HG03571 (cell line): ENCODE results near the gene GLS.

ENCODE experiments used
- ATAC-seq: cut with Tn5 transposase; IDR thresholded peaks from one replicate; pipeline ENCODE4 v1.9.1; 2021; ENCODE audit not compliant: unreplicated experiment

GLS gene

GRCh38 chr2:190968522-190968921 is 87.9 kb downstream of the GLS start:
- ATAC-seq: no peak

- ATAC-seq: no peak
Observed at GRCh38 chr2:190970160-190970559, 89.5 kb downstream of the GLS start.

GRCh38 chr2:190970873-190971506 is 90.4 kb downstream of the GLS start:
- ATAC-seq: no peak

GRCh38 chr2:190972213-190972612 is 91.6 kb downstream of the GLS start:
- no peak for ATAC-seq

GRCh38 chr2:190972846-190973245 is 92.2 kb downstream of the GLS start:
- no peak for ATAC-seq

- no peak for ATAC-seq
Observed at GRCh38 chr2:190973262-190973661, 92.6 kb downstream of the GLS start.

- ATAC-seq: no peak
Observed at GRCh38 chr2:190973726-190974628, 93.4 kb downstream of the GLS start.

- ATAC-seq: no peak
Observed at GRCh38 chr2:190974629-190975361, 94.2 kb downstream of the GLS start.

- no peak for ATAC-seq
Observed at GRCh38 chr2:190976521-190976920, 95.9 kb downstream of the GLS start.

GRCh38 chr2:190977505-190977904 is 96.9 kb downstream of the GLS start:
- no peak for ATAC-seq

GRCh38 chr2:190978389-190979053 is 97.9 kb downstream of the GLS start:
- no peak for ATAC-seq

- ATAC-seq: no peak
Observed at GRCh38 chr2:190979906-190980629, 99.4 kb downstream of the GLS start.

- ATAC-seq: no peak
Observed at GRCh38 chr2:190980630-190981209, 100.1 kb downstream of the GLS start.

GRCh38 chr2:190981333-190981732 is 100.7 kb downstream of the GLS start:
- ATAC-seq: no peak

GRCh38 chr2:190981733-190982132 is 101.1 kb downstream of the GLS start:
- no peak for ATAC-seq

GRCh38 chr2:190982262-190983034 is 101.8 kb downstream of the GLS start:
- ATAC-seq: no peak

GRCh38 chr2:190984595-190984994 is 104.0 kb downstream of the GLS start:
- no peak for ATAC-seq

- ATAC-seq: no peak
Observed at GRCh38 chr2:190986221-190986953, 105.8 kb downstream of the GLS start.

- ATAC-seq: no peak
Observed at GRCh38 chr2:190987116-190987515, 106.5 kb downstream of the GLS start.
